Liver (tissue), 9 donors: ENCODE results near the gene MYL6B. TPM values are rescaled to one million over a fixed set of nuclear protein-coding genes. Genes with fewer than 3 reads are reported as not detected.

Experiments
- DNase-seq: peaks from one replicate; pipeline ENCODE4 v3.0.0-alpha.2; 2017; ENCODE audit warnings: low spot score
- H3K27ac ChIP-seq, 2 donors: one replicate each; pipeline ENCODE4 v1.7.0; 2013; ENCODE audit warnings: inconsistent platforms in 2 of 2, low read length in 2 of 2, control low read depth in 1 of 2, low read depth in 1 of 2, mild to moderate bottlenecking in 1 of 2
- H3K27me3 ChIP-seq, 4 donors: one replicate each; pipeline versions ENCODE4 v1.6.1 to v1.7.0; 2013; ENCODE audit warnings: low read length in 3 of 4, inconsistent platforms in 1 of 4, mild to moderate bottlenecking in 1 of 4, moderate library complexity in 1 of 4; ENCODE audit not compliant: control insufficient read depth in 4 of 4, insufficient read depth in 4 of 4
- H3K36me3 ChIP-seq, 4 donors: one replicate each; pipeline versions ENCODE4 v1.6.1 to v1.7.0; 2013; ENCODE audit warnings: low read length in 3 of 4, mild to moderate bottlenecking in 3 of 4, low read depth in 1 of 4, moderate library complexity in 1 of 4; ENCODE audit not compliant: control insufficient read depth in 4 of 4, insufficient read depth in 3 of 4
- H3K4me1 ChIP-seq, 4 donors: one replicate each; pipeline versions ENCODE4 v1.6.1 to v1.7.0; 2013; ENCODE audit warnings: low read length in 3 of 4, mild to moderate bottlenecking in 3 of 4, moderate library complexity in 1 of 4; ENCODE audit not compliant: control insufficient read depth in 4 of 4, insufficient read depth in 4 of 4
- H3K4me3 ChIP-seq, 3 donors: one replicate each; pipeline versions ENCODE4 v1.6.1 to v1.7.0; 2013; ENCODE audit warnings: low read length in 3 of 3, control low read depth in 1 of 3, low read depth in 1 of 3, mild to moderate bottlenecking in 1 of 3
- H3K9ac ChIP-seq, 2 donors: one replicate each; pipeline ENCODE4 v1.7.0; 2013; ENCODE audit warnings: low read length in 2 of 2, mild to moderate bottlenecking in 2 of 2, moderate library complexity in 2 of 2, control low read depth in 1 of 2, low read depth in 1 of 2
- H3K9me3 ChIP-seq, 4 donors: one replicate each; pipeline versions ENCODE4 v1.6.1 to v1.7.0; 2013; ENCODE audit warnings: low read length in 3 of 4; ENCODE audit not compliant: control insufficient read depth in 4 of 4
- CTCF ChIP-seq: fragments of 150-350 bp; IDR thresholded peaks from 2 replicates; pipeline ENCODE4 v1.5.1; 2017; ENCODE audit warnings: improper control_type of control experiment, low read depth, low read length; ENCODE audit not compliant: missing input control
- EGR1 ChIP-seq, 2 donors: IDR thresholded peaks; 2 replicates each; pipeline ENCODE4 v1.6.1; 2016 to 2018; ENCODE audit warnings: antibody characterized with exemption in 2 of 2, low read depth in 2 of 2
- FOXA1 ChIP-seq: IDR thresholded peaks from 2 replicates; pipeline ENCODE4 v1.6.1; 2016; ENCODE audit warnings: antibody characterized with exemption
- FOXA2 ChIP-seq: IDR thresholded peaks from 2 replicates; pipeline ENCODE4 v1.6.1; 2016; ENCODE audit warnings: antibody characterized with exemption
- GABPA ChIP-seq, 2 donors: IDR thresholded peaks in 1 of 2; conservative IDR thresholded peaks in 1 of 2; 2 replicates each; pipeline ENCODE4 v1.6.1; 2016; ENCODE audit warnings: antibody characterized with exemption in 2 of 2, mild to moderate bottlenecking in 1 of 2, moderate library complexity in 1 of 2
- HNF4A ChIP-seq, 2 donors: conservative IDR thresholded peaks; 2 replicates each; pipeline ENCODE4 v1.6.1; 2016; ENCODE audit warnings: antibody characterized with exemption in 2 of 2, mild to moderate bottlenecking in 2 of 2
- HNF4G ChIP-seq: IDR thresholded peaks from 2 replicates; pipeline ENCODE4 v1.6.1; 2016; ENCODE audit warnings: antibody characterized with exemption
- JUND ChIP-seq, 2 donors: IDR thresholded peaks; 2 replicates each; pipeline ENCODE4 v1.6.1; 2016; ENCODE audit warnings: antibody characterized with exemption in 2 of 2
- NR2F2 ChIP-seq: IDR thresholded peaks from 2 replicates; pipeline ENCODE4 v1.6.1; 2016; ENCODE audit warnings: antibody characterized with exemption
- RAD21 ChIP-seq, 2 donors: IDR thresholded peaks; 2 replicates each; pipeline ENCODE4 v1.6.1; 2016; ENCODE audit warnings: antibody characterized with exemption in 2 of 2, mild to moderate bottlenecking in 2 of 2
- TAF1 ChIP-seq: conservative IDR thresholded peaks from 2 replicates; pipeline ENCODE4 v1.6.1; 2016; ENCODE audit warnings: antibody characterized with exemption, mild to moderate bottlenecking
- YY1 ChIP-seq: IDR thresholded peaks from 2 replicates; pipeline ENCODE4 v1.6.1; 2016; ENCODE audit warnings: antibody characterized with exemption, mild to moderate bottlenecking
- ZBTB33 ChIP-seq: IDR thresholded peaks from 2 replicates; pipeline ENCODE4 v1.6.1; 2016; ENCODE audit warnings: antibody characterized with exemption
- WGBS: extraction: QIAGEN DNeasy Blood & Tissue Kit; methylation state at CpG from one replicate; pipeline ENCODE4 v1.1.7; 2013; 5-methylcytosine and 5-hydroxymethylcytosine counted together
- polyA plus RNA-seq, 2 donors: library from polyadenylated mRNA; stranded (reverse) in 1 of 2; unstranded in 1 of 2; fragments of 200-250 nt in 1 of 2; fragments of >200 nt in 1 of 2; fragmentation: Nextera tagmentation in 1 of 2; extraction: Ambion mirVana in 1 of 2; gene quantifications; one replicate each; pipeline versions ENCODE4 v1.2.1 to v1.2.3, GENCODE V29; 2013 to 2015
- total RNA-seq, 2 donors: library from RNA; depleted of rRNA; stranded (reverse); fragments of >200 nt; gene quantifications; one replicate each; pipeline ENCODE4 v1.2.3, GENCODE V29; 2014
- donor health status: healthy.
- donor health status: healthy.
- donor health status: healthy.
- donor health status: healthy.
- donor health status: healthy.

Gene MYL6B
- total and polyA plus RNA-seq, 4 donors = 3.7 to 14.2 (median 12.6) TPM

- TF ChIP-seq JUND (IDR thresholded peaks at IDR 0.05) (no peak), ZBTB33 (no peak), EGR1 (IDR thresholded peaks at IDR 0.05; ENCODE audit: low read depth in 2 of 2) (no peak), HNF4A (conservative IDR thresholded peaks at IDR 0.05) (no peak), RAD21 (IDR thresholded peaks at IDR 0.05) (no peak), TAF1 (no peak), NR2F2 (no peak), CTCF (no peak), FOXA1 (no peak), GABPA (IDR thresholded peaks at IDR 0.05 in 1 of 2, conservative IDR thresholded peaks at IDR 0.05 in 1 of 2) (no peak)
- 87% methylated on average over 11 of the region's 11 CpGs for WGBS
- no peak for DNase-seq
Observed at GRCh38 chr12:56169229-56169759, 16.9 kb downstream of the MYL6B start.

GRCh38 chr12:56172839-56173238, 20.5 kb downstream of the MYL6B start:
- Histone ChIP-seq H3K9me3 (no peaks in the 10 kb centered on the region), H3K9ac (no peak overlapping the region), H3K27ac (no peak overlapping the region), H3K4me3 (no peak overlapping the region), H3K36me3 (peaks cover 13 to 71% (median 60%) of the 10 kb centered on the region in 4 donors), H3K27me3 (no peaks in the 10 kb centered on the region), H3K4me1 (no peaks in the 10 kb centered on the region)
- 86% methylated on average over 7 of the region's 7 CpGs for WGBS
- no peak for DNase-seq
- TF ChIP-seq FOXA2 (no peak), GABPA (IDR thresholded peaks at IDR 0.05 in 1 of 2, conservative IDR thresholded peaks at IDR 0.05 in 1 of 2) (no peak)

More at GRCh38 chr12:56169229-56169759, 16.9 kb downstream of the MYL6B start:
- Histone ChIP-seq H3K36me3 (peaks cover 16 to 77% (median 60%) of the 10 kb centered on the region in 4 donors), H3K4me1 (no peaks in the 10 kb centered on the region), H3K9ac (no peak overlapping the region), H3K27me3 (no peaks in the 10 kb centered on the region), H3K4me3 (no peak overlapping the region), H3K27ac (no peak overlapping the region), H3K9me3 (no peaks in the 10 kb centered on the region)

GRCh38 chr12:56178347-56178746, 26.0 kb downstream of the MYL6B start:
- peaks cover 15 to 73% (median 52%) of the 10 kb centered on the region in 4 donors for H3K36me3 ChIP-seq
- H3K4me1 ChIP-seq = no peaks in the 10 kb centered on the region
- no peak overlapping the region for H3K4me3 ChIP-seq
- H3K9ac ChIP-seq = no peak overlapping the region
- no peaks in the 10 kb centered on the region for H3K9me3 ChIP-seq
- H3K27ac ChIP-seq = no peak overlapping the region
- TF ChIP-seq JUND (IDR thresholded peaks at IDR 0.05) (no peak), EGR1 (IDR thresholded peaks at IDR 0.05; ENCODE audit: low read depth in 2 of 2) (no peak), CTCF (no peak), YY1 (no peak), FOXA2 (no peak), NR2F2 (no peak), HNF4G (no peak), FOXA1 (no peak), GABPA (IDR thresholded peaks at IDR 0.05 in 1 of 2, conservative IDR thresholded peaks at IDR 0.05 in 1 of 2) (no peak), HNF4A (conservative IDR thresholded peaks at IDR 0.05) (no peak)
- H3K27me3 ChIP-seq = no peaks in the 10 kb centered on the region
- 93% methylated on average over 3 of the region's 3 CpGs for WGBS
- no peak for DNase-seq
